PC-9 (cell line): ENCODE results near the gene PCSK1N. TPM values are rescaled to one million over a fixed set of nuclear protein-coding genes. Genes with fewer than 3 reads are reported as not detected.

Experiments
- BruUV-seq: library from RNA; stranded (reverse); fragments of 400-500 nt; replicated peaks from 2 replicates; lab custom pipeline; 2021; lab: Mats Ljungman, UMichigan
- CTCF ChIA-PET: fragments of 300-600 bp; sonication (Branson Sonifier 250); formaldehyde crosslinking; loops from one replicate; lab custom pipeline; 2022; ENCODE audit warnings: antibody characterized with exemption; lab: Charles Lee
- POLR2A ChIA-PET: fragments of 300-600 bp; sonication (Branson Sonifier 250); formaldehyde crosslinking; loops from one replicate; lab custom pipeline; 2022; ENCODE audit warnings: antibody characterized with exemption; ENCODE audit not compliant: unreplicated experiment; lab: Charles Lee
- DNase-seq, 2 experiments: peaks; one replicate each; pipeline versions ENCODE4 v3.0.0 to v3.0.0-alpha.2; 2015 to 2022; ENCODE audit warnings: mixed read lengths in 1 of 2
- H2AFZ ChIP-seq: fragments of 200-600 bp; sonication (generic); 2 replicates; pipeline ENCODE4 v1.8.1; 2017; ENCODE audit warnings: antibody characterized with exemption
- H3F3A ChIP-seq: fragments of 200-600 bp; sonication (generic); 2 replicates; pipeline ENCODE4 v1.8.1; 2017; ENCODE audit warnings: antibody characterized with exemption, mild to moderate bottlenecking, low read depth; ENCODE audit not compliant: insufficient read depth
- H3K27ac ChIP-seq: fragments of 200-600 bp; sonication (generic); 2 replicates; pipeline ENCODE4 v1.6.1; 2016; ENCODE audit warnings: mixed run types
- H3K27me3 ChIP-seq: fragments of 200-600 bp; sonication (generic); 2 replicates; pipeline ENCODE4 v1.6.1; 2016; ENCODE audit warnings: low read depth, mixed run types; ENCODE audit not compliant: insufficient read depth
- H3K36me3 ChIP-seq: fragments of 200-600 bp; sonication (generic); 2 replicates; pipeline ENCODE4 v1.6.1; 2016; ENCODE audit warnings: low read depth, mixed run types
- H3K4me1 ChIP-seq: fragments of 200-600 bp; sonication (generic); replicated peaks from 2 replicates; pipeline ENCODE4 v1.6.1; 2016; ENCODE audit warnings: mixed run types; ENCODE audit not compliant: insufficient read depth
- H3K4me2 ChIP-seq: fragments of 200-600 bp; sonication (generic); 2 replicates; pipeline ENCODE4 v1.6.1; 2017; ENCODE audit warnings: mixed run types
- H3K4me3 ChIP-seq: fragments of 200-600 bp; sonication (generic); 2 replicates; pipeline ENCODE4 v1.6.1; 2016; ENCODE audit warnings: mixed run types
- H3K79me2 ChIP-seq: fragments of 200-600 bp; sonication (generic); 2 replicates; pipeline ENCODE4 v1.6.1; 2017; ENCODE audit warnings: low read depth, mixed run types
- H3K9me2 ChIP-seq: fragments of 200-600 bp; sonication (generic); 2 replicates; pipeline ENCODE4 v1.8.1; 2017; ENCODE audit warnings: mild to moderate bottlenecking; ENCODE audit not compliant: insufficient read depth
- H3K9me3 ChIP-seq: fragments of 200-600 bp; sonication (generic); 2 replicates; pipeline ENCODE4 v1.8.1; 2016; ENCODE audit warnings: low read depth; ENCODE audit not compliant: insufficient read depth
- H4K20me1 ChIP-seq: fragments of 200-600 bp; sonication (generic); 2 replicates; pipeline ENCODE4 v1.8.1; 2017; ENCODE audit not compliant: insufficient read depth
- CTCF ChIP-seq: fragments of 200-600 bp; sonication (generic); conservative IDR thresholded peaks from 2 replicates; pipeline ENCODE4 v1.6.1; 2017; ENCODE audit warnings: mixed run types, antibody characterized with exemption, mild to moderate bottlenecking, moderate library complexity
- EZH2 ChIP-seq: fragments of 200-600 bp; sonication (generic); IDR thresholded peaks from 2 replicates; pipeline ENCODE4 v1.8.0; 2017; ENCODE audit warnings: antibody characterized with exemption, low read depth
- intact Hi-C: fragments of 100-400 bp; cut with micrococcal nuclease; formaldehyde crosslinking; loops from one replicate; pipeline ENCODE4 v1.10.0; 2022; ENCODE audit not compliant: unreplicated experiment
- total RNA-seq: library from RNA; stranded (reverse); gene quantifications from 2 replicates; pipeline ENCODE4 v1.2.3, GENCODE V29; 2021

Gene PCSK1N
- total RNA-seq, 1 experiment from 2014 or later: not detected

- H3K4me1 ChIP-seq: peaks cover 12% of the 10 kb centered on the region
- DNase-seq: no peak
- no peaks in the 10 kb centered on the region for H3K27me3 ChIP-seq
- H3F3A ChIP-seq: no peaks in the 10 kb centered on the region
- H3K36me3 ChIP-seq: no peaks in the 10 kb centered on the region
- no peaks in the 10 kb centered on the region for H4K20me1 ChIP-seq
- no peaks in the 10 kb centered on the region for H3K9me2 ChIP-seq
- ChIA-PET CTCF (no interaction called here), POLR2A (interaction anchor here (0.6 kb wide), 1 partner anchor 240 kb away, joined by 3 read pairs; no protein-coding TSS in a partner anchor)
- H3K9me3 ChIP-seq: no peaks in the 10 kb centered on the region
- H3K79me2 ChIP-seq: no peaks in the 10 kb centered on the region
- H3K4me2 ChIP-seq: no peak overlapping the region
- no peak for TF ChIP-seq EZH2
- TF ChIP-seq CTCF: no peak
- no peak overlapping the region for H2AFZ ChIP-seq
- BruUV-seq: no TSS peak
- H3K4me3 ChIP-seq: no peak overlapping the region
- intact Hi-C loops: no loop called here
- H3K27ac ChIP-seq: no peak overlapping the region
Measured at GRCh38 chrX:48791063-48791820, 44.2 kb downstream of the PCSK1N start.

GRCh38 chrX:48790477-48790876, 44.9 kb downstream of the PCSK1N start:
- ChIA-PET CTCF (no interaction called here), POLR2A (no interaction called here)
- no peak for DNase-seq
- H3K4me1 ChIP-seq: peaks cover 7% of the 10 kb centered on the region
- no peaks in the 10 kb centered on the region for H3K27me3 ChIP-seq
- H3K79me2 ChIP-seq: no peaks in the 10 kb centered on the region
- H3K4me3 ChIP-seq: no peak overlapping the region
- H3K9me3 ChIP-seq: no peaks in the 10 kb centered on the region
- intact Hi-C loops: no loop called here
- no peak overlapping the region for H2AFZ ChIP-seq
- H3K4me2 ChIP-seq: no peak overlapping the region
- H3F3A ChIP-seq: no peaks in the 10 kb centered on the region
- H4K20me1 ChIP-seq: no peaks in the 10 kb centered on the region
- no TSS peak for BruUV-seq
- no peak overlapping the region for H3K27ac ChIP-seq
- TF ChIP-seq CTCF (no peak), EZH2 (no peak)
- H3K36me3 ChIP-seq: no peaks in the 10 kb centered on the region
- no peaks in the 10 kb centered on the region for H3K9me2 ChIP-seq

- Histone ChIP-seq H4K20me1 (no peaks in the 10 kb centered on the region), H3K4me3 (no peak overlapping the region), H2AFZ (no peak overlapping the region), H3K9me3 (no peaks in the 10 kb centered on the region), H3K36me3 (no peaks in the 10 kb centered on the region), H3K27ac (no peak overlapping the region), H3K9me2 (no peaks in the 10 kb centered on the region), H3K27me3 (no peaks in the 10 kb centered on the region), H3K4me1 (peaks cover 3% of the 10 kb centered on the region), H3K4me2 (no peak overlapping the region), H3K79me2 (no peaks in the 10 kb centered on the region), H3F3A (no peaks in the 10 kb centered on the region)
- no peak for TF ChIP-seq EZH2
- TF ChIP-seq CTCF: no peak
- BruUV-seq: no TSS peak
- POLR2A ChIA-PET: no interaction called here
- intact Hi-C loops: no loop called here
- CTCF ChIA-PET: no interaction called here
- no peak for DNase-seq
Measured at GRCh38 chrX:48789366-48790220, 45.8 kb downstream of the PCSK1N start.
